ENCODE results near the gene MAF.

The MAF gene

GRCh38 chr16:79547085-79547484 is 53.5 kb downstream of the MAF start:
- DNase-seq (ENCODE audit: insufficient read length, low spot score) (no peak), FAIRE-seq (peak; percentile 57)
